Hepatocyte (in vitro differentiated cells): ENCODE results near the gene RAB11B. TPM values are rescaled to one million over a fixed set of nuclear protein-coding genes. Genes with fewer than 3 reads are reported as not detected.

Experiments used
- DNase-seq: peaks from one replicate; pipeline ENCODE4 v3.0.0-alpha.2; 2016; ENCODE audit warnings: low spot score
- H2AFZ ChIP-seq: fragments of 200-600 bp; sonication (generic); 2 replicates; pipeline ENCODE4 v1.6.0; 2016; ENCODE audit warnings: antibody characterized with exemption, mild to moderate bottlenecking
- H3K27ac ChIP-seq: fragments of 200-600 bp; sonication (generic); 2 replicates; pipeline ENCODE4 v1.5.1; 2016; ENCODE audit warnings: mild to moderate bottlenecking
- H3K27me3 ChIP-seq: fragments of 200-600 bp; sonication (generic); 2 replicates; pipeline ENCODE4 v1.6.1; 2016
- H3K36me3 ChIP-seq: fragments of 200-600 bp; sonication (generic); replicated peaks from 2 replicates; pipeline ENCODE4 v1.5.1; 2016; ENCODE audit warnings: low read depth; ENCODE audit not compliant: insufficient read depth
- H3K4me1 ChIP-seq: fragments of 200-600 bp; sonication (generic); 2 replicates; pipeline ENCODE4 v1.5.1; 2016; ENCODE audit warnings: mild to moderate bottlenecking, moderate library complexity; ENCODE audit not compliant: insufficient read depth
- H3K4me2 ChIP-seq: fragments of 200-600 bp; sonication (generic); 2 replicates; pipeline ENCODE4 v1.6.0; 2016
- H3K4me3 ChIP-seq: fragments of 200-600 bp; sonication (generic); 2 replicates; pipeline ENCODE4 v1.5.1; 2016; ENCODE audit warnings: mild to moderate bottlenecking
- H3K79me2 ChIP-seq: fragments of 200-600 bp; sonication (generic); 2 replicates; pipeline ENCODE4 v1.6.0; 2017; ENCODE audit warnings: mild to moderate bottlenecking
- H3K9me2 ChIP-seq: fragments of 200-600 bp; sonication (generic); replicated peaks from 2 replicates; pipeline ENCODE4 v1.6.0; 2017; ENCODE audit warnings: mild to moderate bottlenecking; ENCODE audit not compliant: insufficient read depth
- H3K9me3 ChIP-seq: fragments of 200-600 bp; sonication (generic); 2 replicates; pipeline ENCODE4 v1.5.1; 2016; ENCODE audit warnings: low read depth, mild to moderate bottlenecking
- H4K20me1 ChIP-seq: fragments of 200-600 bp; sonication (generic); 2 replicates; pipeline ENCODE4 v1.6.0; 2016; ENCODE audit warnings: mild to moderate bottlenecking; ENCODE audit not compliant: insufficient read depth, poor library complexity, severe bottlenecking
- EZH2 ChIP-seq: fragments of 200-600 bp; sonication (generic); IDR thresholded peaks from 2 replicates; pipeline ENCODE4 v1.6.1; 2016; ENCODE audit warnings: antibody characterized with exemption, mild to moderate bottlenecking, borderline replicate concordance
- EZH2phosphoT487 ChIP-seq: fragments of 200-600 bp; sonication (generic); IDR thresholded peaks from one replicate; pipeline ENCODE4 v1.6.1; 2018; ENCODE audit warnings: antibody characterized with exemption, mild to moderate bottlenecking, low read depth, moderate library complexity; ENCODE audit not compliant: unreplicated experiment, severe bottlenecking
- WGBS: methylation state at CpG from one replicate; pipeline ENCODE4 v1.1.6; 2016; ENCODE audit warnings: low lambda C conversion rate; ENCODE audit errors: missing lambda C conversion rate; 5-methylcytosine and 5-hydroxymethylcytosine counted together
- microRNA-seq: library from miRNA; unstranded; fragments of <30 nt; microRNA quantifications from one replicate; pipeline ENCODE4, GENCODE V29; 2017
- polyA plus RNA-seq: library from polyadenylated mRNA; unstranded; fragments of >200 nt; fragmentation: Nextera tagmentation; extraction: Ambion mirVana; gene quantifications from 2 replicates; pipeline ENCODE4 v1.2.1, GENCODE V29; 2016
- small RNA-seq: library from RNA; depleted of rRNA; stranded (forward); fragments of <200 nt; gene quantifications from one replicate; pipeline ENCODE3, GENCODE V24; 2014
- total RNA-seq: library from RNA; depleted of rRNA; stranded (reverse); fragments of >200 nt; gene quantifications from 2 replicates; pipeline ENCODE4 v1.2.3, GENCODE V29; 2014
- TF ChIP-seq, protein P1 (sequence below): fragments of 200-600 bp; sonication (generic); IDR thresholded peaks from 2 replicates; pipeline ENCODE4 v1.5.1; 2016; ENCODE audit warnings: antibody characterized with exemption, mild to moderate bottlenecking; ENCODE audit not compliant: poor library complexity

Gene RAB11B
- total and polyA plus RNA-seq, 2 experiments from 2014 or later = 47.1 to 174 TPM

DNA sequence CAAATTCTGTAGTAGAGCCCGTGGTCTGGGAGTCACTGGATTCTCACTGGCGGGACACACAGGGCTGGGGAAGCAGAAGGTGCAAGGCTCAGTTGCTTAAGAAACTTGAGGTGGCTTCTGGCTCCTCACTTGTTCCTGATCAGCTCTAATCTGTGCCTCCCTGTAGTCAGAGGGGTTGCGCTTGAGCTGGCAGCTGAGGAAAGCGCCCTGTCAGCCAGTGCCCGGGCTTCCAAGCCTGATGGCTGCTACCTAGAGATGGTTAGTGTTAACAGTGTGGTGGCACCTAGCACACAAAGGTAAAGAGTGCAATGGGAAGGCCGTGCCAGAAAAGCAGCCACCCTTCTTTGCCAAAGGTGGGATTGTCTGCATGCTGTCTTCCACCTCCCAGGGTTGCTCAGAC is 63.5 kb downstream of the RAB11B start:
- no peak for DNase-seq
- H3K27me3 ChIP-seq = no peaks in the 10 kb centered on the region
- H3K9me3 ChIP-seq = no peaks in the 10 kb centered on the region
- 96% methylated on average over 6 of the region's 6 CpGs for WGBS
- H3K4me2 ChIP-seq = no peak overlapping the region
- H3K36me3 ChIP-seq = no peaks in the 10 kb centered on the region
- H3K79me2 ChIP-seq = peaks cover 98% of the 10 kb centered on the region
- no peak overlapping the region for H3K27ac ChIP-seq
- H3K9me2 ChIP-seq = no peaks in the 10 kb centered on the region
- no peak overlapping the region for H2AFZ ChIP-seq
- no peak overlapping the region for H3K4me3 ChIP-seq
- H3K4me1 ChIP-seq = peaks cover 49% of the 10 kb centered on the region
- TF ChIP-seq, protein P1, sequence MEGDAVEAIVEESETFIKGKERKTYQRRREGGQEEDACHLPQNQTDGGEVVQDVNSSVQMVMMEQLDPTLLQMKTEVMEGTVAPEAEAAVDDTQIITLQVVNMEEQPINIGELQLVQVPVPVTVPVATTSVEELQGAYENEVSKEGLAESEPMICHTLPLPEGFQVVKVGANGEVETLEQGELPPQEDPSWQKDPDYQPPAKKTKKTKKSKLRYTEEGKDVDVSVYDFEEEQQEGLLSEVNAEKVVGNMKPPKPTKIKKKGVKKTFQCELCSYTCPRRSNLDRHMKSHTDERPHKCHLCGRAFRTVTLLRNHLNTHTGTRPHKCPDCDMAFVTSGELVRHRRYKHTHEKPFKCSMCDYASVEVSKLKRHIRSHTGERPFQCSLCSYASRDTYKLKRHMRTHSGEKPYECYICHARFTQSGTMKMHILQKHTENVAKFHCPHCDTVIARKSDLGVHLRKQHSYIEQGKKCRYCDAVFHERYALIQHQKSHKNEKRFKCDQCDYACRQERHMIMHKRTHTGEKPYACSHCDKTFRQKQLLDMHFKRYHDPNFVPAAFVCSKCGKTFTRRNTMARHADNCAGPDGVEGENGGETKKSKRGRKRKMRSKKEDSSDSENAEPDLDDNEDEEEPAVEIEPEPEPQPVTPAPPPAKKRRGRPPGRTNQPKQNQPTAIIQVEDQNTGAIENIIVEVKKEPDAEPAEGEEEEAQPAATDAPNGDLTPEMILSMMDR = no peak
- no peak for TF ChIP-seq EZH2
- no peak for TF ChIP-seq EZH2phosphoT487
- peaks cover 98% of the 10 kb centered on the region for H4K20me1 ChIP-seq

Small RNA genes lying within 50 kb of the gene (microRNA-seq; reads per million reads assigned to microRNA genes)
- 2.7 reads per million for gene MIR4999

Small RNA genes lying within 50 kb of the gene (small RNA-seq; reads per million reads assigned to genes)
- not detected for gene MIR4999

Other genes starting within 250 kb of the RAB11B start
- gene FBN3, start 240.8 kb upstream of the RAB11B start, total RNA-seq = 9.4 and 11.5 TPM in 2 replicates
- 6.4 and 7.5 TPM in 2 replicates for gene FBN3, start 240.8 kb upstream of the RAB11B start, polyA plus RNA-seq
- 79.6 and 82.6 TPM in 2 replicates for gene CERS4, start 181.0 kb upstream of the RAB11B start, total RNA-seq
- gene CERS4, start 181.0 kb upstream of the RAB11B start, polyA plus RNA-seq = 69.2 and 86.0 TPM in 2 replicates
- 44.5 and 53.8 TPM in 2 replicates for gene CD320, start 82.0 kb upstream of the RAB11B start, total RNA-seq
- 77.5 and 91.4 TPM in 2 replicates for gene CD320, start 82.0 kb upstream of the RAB11B start, polyA plus RNA-seq
- gene NDUFA7, start 69.0 kb upstream of the RAB11B start, total RNA-seq = 34.4 and 44.9 TPM in 2 replicates
- gene NDUFA7, start 69.0 kb upstream of the RAB11B start, polyA plus RNA-seq = 115 and 124 TPM in 2 replicates
- gene RPS28, start 68.9 kb upstream of the RAB11B start, total RNA-seq = 293 and 312 TPM in 2 replicates
- 683 and 693 TPM in 2 replicates for gene RPS28, start 68.9 kb upstream of the RAB11B start, polyA plus RNA-seq
- gene KANK3, start 47.1 kb upstream of the RAB11B start, total RNA-seq = 0.56 and 3.2 TPM in 2 replicates
- gene KANK3, start 47.1 kb upstream of the RAB11B start, polyA plus RNA-seq = 1.2 TPM in 1 of 2 replicates, not detected in the other
- 12.0 and 14.7 TPM in 2 replicates for gene ANGPTL4, start 26.2 kb upstream of the RAB11B start, total RNA-seq
- gene ANGPTL4, start 26.2 kb upstream of the RAB11B start, polyA plus RNA-seq = 23.4 and 26.3 TPM in 2 replicates
- gene MARCHF2, start 22.9 kb downstream of the RAB11B start, total RNA-seq = 39.0 and 73.5 TPM in 2 replicates
- 32.9 and 38.5 TPM in 2 replicates for gene MARCHF2, start 22.9 kb downstream of the RAB11B start, polyA plus RNA-seq
- 64.7 and 69.3 TPM in 2 replicates for gene HNRNPM, start 54.6 kb downstream of the RAB11B start, total RNA-seq
- gene HNRNPM, start 54.6 kb downstream of the RAB11B start, polyA plus RNA-seq = 159 and 161 TPM in 2 replicates
- 0.44 and 0.73 TPM in 2 replicates for gene PRAM1, start 112.3 kb downstream of the RAB11B start, total RNA-seq
- gene PRAM1, start 112.3 kb downstream of the RAB11B start, polyA plus RNA-seq = 0.48 and 0.91 TPM in 2 replicates
- gene ZNF414, start 123.8 kb downstream of the RAB11B start, total RNA-seq = 3.8 and 5.7 TPM in 2 replicates
- 54.2 and 54.3 TPM in 2 replicates for gene ZNF414, start 123.8 kb downstream of the RAB11B start, polyA plus RNA-seq
- gene MYO1F, start 187.1 kb downstream of the RAB11B start, total RNA-seq = 0.13 and 0.92 TPM in 2 replicates
- 1.0 and 3.1 TPM in 2 replicates for gene MYO1F, start 187.1 kb downstream of the RAB11B start, polyA plus RNA-seq
- gene ADAMTS10, start 220.4 kb downstream of the RAB11B start, total RNA-seq = 22.1 and 31.9 TPM in 2 replicates
- 15.8 and 28.5 TPM in 2 replicates for gene ADAMTS10, start 220.4 kb downstream of the RAB11B start, polyA plus RNA-seq
- gene NFILZ, start 240.3 kb downstream of the RAB11B start, total RNA-seq = not detected in 2 replicates
- not detected in 2 replicates for gene NFILZ, start 240.3 kb downstream of the RAB11B start, polyA plus RNA-seq